HepG2 (cell line): ENCODE measurements around the gene TMEM209. TPM values are rescaled to one million over a fixed set of nuclear protein-coding genes. Genes with fewer than 3 reads are reported as not detected.

Experiments used
- ATAC-seq: fragments of 200-7000 bp; cut with Tn5 transposase; 3 replicates; pipeline ENCODE4 v1.9.1; 2020; ENCODE audit warnings: mild to moderate bottlenecking, moderate library complexity
- BruUV-seq: library from RNA; stranded (reverse); fragments of 400-500 nt; replicated peaks from 2 replicates; lab custom pipeline; 2021; lab: Mats Ljungman, UMichigan
- CTCF ChIA-PET: fragments of 300-600 bp; formaldehyde crosslinking; extraction: SDS; loops from one replicate; lab custom pipeline; 2021; ENCODE audit warnings: low total read pairs, inconsistent platforms, low intra/inter-chr PET ratio; lab: Yijun Ruan, JAX
- POLR2A ChIA-PET: fragments of 350-600 bp; sonication (Branson Sonifier 250); formaldehyde crosslinking; loops from one replicate; lab custom pipeline; 2020; ENCODE audit warnings: antibody characterized with exemption, inconsistent platforms; lab: Yijun Ruan, JAX
- DNase-seq: peaks from one replicate; pipeline ENCODE4 v3.0.0-alpha.2; 2015; ENCODE audit warnings: low spot score
- FAIRE-seq: peaks from 3 replicates; lab custom pipeline; 2011; peaks lifted over from hg19 to GRCh38; lab: Jason Lieb, UNC
- H2AFZ ChIP-seq: one replicate; pipeline ENCODE4 v1.6.1; 2011; ENCODE audit warnings: low read length, inconsistent platforms
- H3K27ac ChIP-seq: fragments of 300-600 bp; 3 replicates; pipeline ENCODE4 v1.8.0; 2011; ENCODE audit warnings: mixed run types, mild to moderate bottlenecking, mixed read lengths, low read length, inconsistent platforms; ENCODE audit not compliant: insufficient read depth; ENCODE audit errors: extremely low read length
- H3K27me3 ChIP-seq, 2 experiments: fragments of 200-600 bp in 1 of 2; 2 replicates in 1 of 2; 3 replicates in 1 of 2; pipeline versions ENCODE4 v1.6.0 to v1.8.0; 2011; ENCODE audit warnings: low read length in 2 of 2, mild to moderate bottlenecking in 2 of 2, moderate library complexity in 2 of 2, inconsistent platforms in 1 of 2; ENCODE audit not compliant: insufficient read depth in 2 of 2, control insufficient read depth in 1 of 2
- H3K36me3 ChIP-seq, 2 experiments: fragments of 200-600 bp in 1 of 2; replicated peaks in 1 of 2; 2 replicates in 1 of 2; 3 replicates in 1 of 2; pipeline versions ENCODE4 v1.5.1 to v1.8.0; 2011; ENCODE audit warnings: low read length in 2 of 2, inconsistent platforms in 1 of 2; ENCODE audit not compliant: insufficient read depth in 2 of 2, control insufficient read depth in 1 of 2
- H3K4me1 ChIP-seq: 2 replicates; pipeline ENCODE4 v1.5.1; 2012; ENCODE audit warnings: low read length, inconsistent platforms; ENCODE audit not compliant: insufficient read depth
- H3K4me2 ChIP-seq: 2 replicates; pipeline ENCODE4 v1.6.0; 2011; ENCODE audit warnings: low read depth, low read length, inconsistent platforms
- H3K4me3 ChIP-seq, 3 experiments: fragments of 200-600 bp in 1 of 3; sonication (generic), shearing (Covaris generic) in 1 of 3; replicated peaks in 1 of 3; 2 replicates each; pipeline ENCODE4 v1.5.1; 2011 to 2016; ENCODE audit warnings: low read length in 3 of 3, inconsistent platforms in 2 of 3, low read depth in 2 of 3, mild to moderate bottlenecking in 2 of 3, control low read depth in 1 of 3, mixed read lengths in 1 of 3; ENCODE audit not compliant: insufficient read depth in 1 of 3
- H3K79me2 ChIP-seq: one replicate; pipeline ENCODE4 v1.6.1; 2011; ENCODE audit warnings: low read length, inconsistent platforms; ENCODE audit not compliant: insufficient read depth
- H3K9ac ChIP-seq: 2 replicates; pipeline ENCODE4 v1.6.0; 2011; ENCODE audit warnings: mild to moderate bottlenecking, low read depth, low read length, inconsistent platforms; ENCODE audit not compliant: insufficient read depth
- H3K9me3 ChIP-seq: 2 replicates; pipeline ENCODE4 v1.5.1; 2012; ENCODE audit warnings: mild to moderate bottlenecking, low read length
- H4K20me1 ChIP-seq: 2 replicates; pipeline ENCODE4 v1.6.0; 2011; ENCODE audit warnings: inconsistent platforms, mild to moderate bottlenecking, low read length, moderate library complexity; ENCODE audit not compliant: insufficient read depth
- ADNP ChIP-seq: sonication (generic); formaldehyde crosslinking; IDR thresholded peaks from 2 replicates; pipeline ENCODE4 v1.4.0; 2020; ENCODE audit warnings: missing genetic modification reagents
- AFF4 ChIP-seq: sonication (generic); formaldehyde crosslinking; IDR thresholded peaks from 2 replicates; pipeline ENCODE4 v1.4.0; 2020; ENCODE audit warnings: missing genetic modification reagents
- AHDC1 ChIP-seq: sonication (generic); formaldehyde crosslinking; IDR thresholded peaks from 2 replicates; pipeline ENCODE4 v1.5.1; 2020; ENCODE audit warnings: mild to moderate bottlenecking, missing genetic modification reagents, borderline replicate concordance
- ATAD3A ChIP-seq: sonication (generic); formaldehyde crosslinking; IDR thresholded peaks from 2 replicates; pipeline ENCODE4 v1.4.0; 2020; ENCODE audit warnings: missing genetic modification reagents
- HIVEP1 ChIP-seq: sonication (generic); formaldehyde crosslinking; IDR thresholded peaks from 2 replicates; pipeline ENCODE4 v1.4.0; 2020; ENCODE audit warnings: mild to moderate bottlenecking, missing genetic modification reagents
- IKZF1 ChIP-seq: fragments of 450-650 bp; IDR thresholded peaks from 2 replicates; pipeline ENCODE4 v1.7.1; 2016
- NRL ChIP-seq: sonication (generic); formaldehyde crosslinking; IDR thresholded peaks from 2 replicates; pipeline ENCODE4 v1.5.0; 2020; ENCODE audit warnings: missing genetic modification reagents, mild to moderate bottlenecking, moderate library complexity, borderline replicate concordance
- PHF5A ChIP-seq: IDR thresholded peaks from one replicate; pipeline ENCODE4 v1.6.1; 2018; ENCODE audit warnings: low read depth, missing genetic modification reagents; ENCODE audit not compliant: unreplicated experiment
- RFX1 ChIP-seq: fragments of 450-650 bp; IDR thresholded peaks from 2 replicates; pipeline ENCODE4 v1.6.1; 2017
- SRSF1 ChIP-seq: fragments of 200-400 bp; formaldehyde crosslinking; optimal IDR thresholded peaks from 2 replicates; pipeline ENCODE3; 2017; ENCODE audit warnings: mild to moderate bottlenecking, low read depth, low read length, moderate library complexity
- ZBTB38 ChIP-seq: sonication (generic); formaldehyde crosslinking; IDR thresholded peaks from 2 replicates; pipeline ENCODE4 v1.5.1; 2020; ENCODE audit warnings: mild to moderate bottlenecking, missing genetic modification reagents
- WGBS: methylation state at CpG from one replicate; pipeline ENCODE4 v1.1.6; 2017; ENCODE audit warnings: low lambda C conversion rate; 5-methylcytosine and 5-hydroxymethylcytosine counted together
- in situ Hi-C: cut with HindIII; loops from 2 replicates; pipeline ENCODE4 v1.10.0; 2017; ENCODE audit warnings: low pct_unique_long_range_greater_than_20kb; ENCODE audit not compliant: extremely low pct_ligation_motif_present
- intact Hi-C: fragments of 100-400 bp; cut with micrococcal nuclease; formaldehyde crosslinking; loops from one replicate; pipeline ENCODE4 v1.10.0; 2022; ENCODE audit not compliant: unreplicated experiment
- polyA plus RNA-seq, 8 experiments: library from polyadenylated mRNA; depleted of rRNA in 3 of 8; stranded (reverse) in 7 of 8; unstranded in 1 of 8; fragments of >200 nt; fragmentation: Illumina TruSeq in 4 of 8; extraction: Trizol in 4 of 8; gene quantifications; 2 replicates each; pipeline versions ENCODE4 v1.2.1 to v1.2.3, GENCODE V29; 2011 to 2016; ENCODE audit warnings: low read depth in 4 of 8, missing spikeins in 1 of 8, mixed read lengths in 1 of 8; ENCODE audit not compliant: insufficient read depth in 1 of 8
- total RNA-seq, 5 experiments: library from RNA; depleted of rRNA; stranded (reverse); fragments of >200 nt; fragmentation: Illumina TruSeq; extraction: Trizol; gene quantifications; 2 replicates each; pipeline ENCODE4 v1.2.3, GENCODE V29; 2016; ENCODE audit warnings: low read depth in 1 of 5

The TMEM209 gene
- total and polyA plus RNA-seq, 2 of the 13 experiments (the other 11 are each of a cell fraction or from before 2014, with no cell fraction given), result 14.5 to 15.6 TPM

- no peak for TF ChIP-seq AHDC1 (CRISPR knock-in tag)
- no peak for TF ChIP-seq IKZF1
- no peak for TF ChIP-seq PHF5A (CRISPR knock-in tag)
- no peak for TF ChIP-seq NRL
Measured at GRCh38 chr7:130207642-130208041, 2.4 kb upstream of the TMEM209 start, which contains the start of gene SSMEM1 (continued).

GRCh38 chr7:130207033-130207432 lies 1.8 kb upstream of the TMEM209 start:
- Histone ChIP-seq H3K9ac (no peak overlapping the region), H3K36me3 (peaks cover 0 to 11% of the 10 kb centered on the region in 2 experiments; a peak in 2 of 5 replicates), H3K9me3 (no peaks in the 10 kb centered on the region), H3K27me3 (no peaks in the 10 kb centered on the region; a peak in 1 of 5 replicates), H3K4me1 (peaks cover 25% of the 10 kb centered on the region), H3K27ac (no peak overlapping the region), H3K79me2 (peaks cover 7% of the 10 kb centered on the region), H3K4me2 (no peak overlapping the region), H2AFZ (no peak overlapping the region), H4K20me1 (no peaks in the 10 kb centered on the region), H3K4me3 (no peak overlapping the region)
- DNase-seq (no peak), ATAC-seq (no peak), FAIRE-seq (no peak)
- intact Hi-C loops, result loop anchor here (10.0 kb wide), 1 partner anchor 132 kb away; the partner anchor contains the start of gene KLHDC10
- POLR2A ChIA-PET, result no interaction called here
- CTCF ChIA-PET, result no interaction called here
- no TSS peak for BruUV-seq
- 44% methylated on average over 5 of the region's 5 CpGs for WGBS
- in situ Hi-C loops, result no loop called here
- TF ChIP-seq HIVEP1 (no peak), ZBTB38 (no peak), RFX1 (no peak), SRSF1 (no peak), AFF4 (CRISPR knock-in tag) (no peak), ATAD3A (no peak), ADNP (no peak)
